ENCODE measurements around the gene NDUFC1.

- TF ChIP-seq REST (IDR thresholded peaks at IDR 0.05; ENCODE audit: unreplicated experiment) (no peak), CTCF (conservative IDR thresholded peaks at IDR 0.05; ENCODE audit: low read depth in 2 of 2) (no peak), EZH2phosphoT487 (IDR thresholded peaks at IDR 0.05; ENCODE audit: unreplicated experiment) (no peak), ZNF114 (CRISPR knock-in tag; IDR thresholded peaks at IDR 0.05) (no peak), NANOG (IDR thresholded peaks at IDR 0.05; ENCODE audit: borderline replicate concordance) (no peak), POLR2AphosphoS5 (IDR thresholded peaks at IDR 0.05; ENCODE audit: low read depth) (no peak), ZNF331 (CRISPR knock-in tag; IDR thresholded peaks at IDR 0.05; ENCODE audit: low read depth) (no peak), EZH2 (IDR thresholded peaks at IDR 0.05; ENCODE audit: low read depth, unreplicated experiment) (no peak), JUNB (IDR thresholded peaks at IDR 0.05; ENCODE audit: unreplicated experiment) (no peak)
These were observed 16.0 kb downstream of the NDUFC1 start for GRCh38 chr4:139286186-139286698.
